Mammary epithelial cell (primary cell): ENCODE results near the gene H2BW2.

Source experiments
- EZH2 ChIP-seq: IDR thresholded peaks from 2 replicates; pipeline ENCODE4 v1.6.1; 2012; ENCODE audit warnings: low read length, inconsistent platforms, borderline replicate concordance
- TF ChIP-seq, protein P1 (sequence below), 2 donors: IDR thresholded peaks in 1 of 2; conservative IDR thresholded peaks in 1 of 2; 2 replicates each; pipeline ENCODE4 v1.5.1; 2011 to 2012; ENCODE audit warnings: inconsistent platforms in 2 of 2, low read length in 2 of 2, mild to moderate bottlenecking in 2 of 2, control low read depth in 1 of 2, low read depth in 1 of 2; ENCODE audit not compliant: insufficient read depth in 1 of 2; ENCODE audit errors: extremely low read depth in 1 of 2

DNA sequence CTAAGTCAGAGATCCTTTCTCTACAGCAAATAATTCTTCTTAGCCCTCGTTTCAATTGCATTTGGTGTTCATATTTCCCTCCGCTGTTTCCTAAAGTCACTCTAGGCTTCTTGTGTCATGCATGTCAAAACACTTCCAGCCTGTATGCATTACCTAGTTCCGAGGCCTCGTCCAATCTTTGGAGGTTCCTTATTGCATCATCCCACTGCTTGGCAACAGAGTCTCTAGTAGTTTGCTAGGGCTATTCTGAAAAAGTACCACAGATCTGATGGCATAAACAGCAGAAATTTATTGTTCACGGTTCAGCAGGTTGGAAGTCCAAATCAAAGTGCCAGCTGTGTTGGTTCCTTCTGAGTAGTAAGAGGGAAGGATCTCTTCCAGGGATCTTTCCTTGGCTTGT, 5.9 kb downstream of the H2BW2 start:
- TF ChIP-seq, protein P1, sequence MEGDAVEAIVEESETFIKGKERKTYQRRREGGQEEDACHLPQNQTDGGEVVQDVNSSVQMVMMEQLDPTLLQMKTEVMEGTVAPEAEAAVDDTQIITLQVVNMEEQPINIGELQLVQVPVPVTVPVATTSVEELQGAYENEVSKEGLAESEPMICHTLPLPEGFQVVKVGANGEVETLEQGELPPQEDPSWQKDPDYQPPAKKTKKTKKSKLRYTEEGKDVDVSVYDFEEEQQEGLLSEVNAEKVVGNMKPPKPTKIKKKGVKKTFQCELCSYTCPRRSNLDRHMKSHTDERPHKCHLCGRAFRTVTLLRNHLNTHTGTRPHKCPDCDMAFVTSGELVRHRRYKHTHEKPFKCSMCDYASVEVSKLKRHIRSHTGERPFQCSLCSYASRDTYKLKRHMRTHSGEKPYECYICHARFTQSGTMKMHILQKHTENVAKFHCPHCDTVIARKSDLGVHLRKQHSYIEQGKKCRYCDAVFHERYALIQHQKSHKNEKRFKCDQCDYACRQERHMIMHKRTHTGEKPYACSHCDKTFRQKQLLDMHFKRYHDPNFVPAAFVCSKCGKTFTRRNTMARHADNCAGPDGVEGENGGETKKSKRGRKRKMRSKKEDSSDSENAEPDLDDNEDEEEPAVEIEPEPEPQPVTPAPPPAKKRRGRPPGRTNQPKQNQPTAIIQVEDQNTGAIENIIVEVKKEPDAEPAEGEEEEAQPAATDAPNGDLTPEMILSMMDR (conservative IDR thresholded peaks at IDR 0.05 in 1 of 2, IDR thresholded peaks at IDR 0.05 in 1 of 2; ENCODE audit: extremely low read depth in 1 of 2, insufficient read depth in 1 of 2, low read depth in 1 of 2, low read length in 2 of 2): no peak
- no peak for TF ChIP-seq EZH2
